GM19468 (cell line): ENCODE results near the gene IL6R.

Experiments
- ATAC-seq: cut with Tn5 transposase; IDR thresholded peaks from one replicate; pipeline ENCODE4 v1.9.1; 2021; ENCODE audit warnings: mild to moderate bottlenecking, moderate library complexity, moderate number of reproducible peaks; ENCODE audit not compliant: unreplicated experiment; ENCODE audit errors: extremely low read depth

IL6R gene

DNA sequence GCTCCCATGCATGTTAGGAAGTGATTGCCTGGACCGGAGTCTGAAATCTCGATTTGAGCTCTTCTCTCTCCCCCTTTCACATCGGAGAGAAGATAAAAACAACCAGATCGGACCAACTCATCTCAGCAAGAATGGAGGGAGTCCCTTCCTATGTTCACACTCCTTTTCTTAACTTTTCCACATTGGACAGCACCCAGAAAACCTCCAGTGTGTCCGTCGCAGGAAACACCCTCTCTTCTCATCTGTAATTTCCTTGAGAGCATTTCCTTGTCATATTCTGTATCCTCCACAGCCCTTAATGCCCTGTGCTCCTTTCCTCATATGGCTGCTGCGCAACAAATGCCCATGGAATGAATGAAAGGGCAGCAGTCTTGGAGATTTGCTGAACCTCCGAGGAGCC is 95.4 kb downstream of the IL6R start:
- ATAC-seq = no peak

DNA sequence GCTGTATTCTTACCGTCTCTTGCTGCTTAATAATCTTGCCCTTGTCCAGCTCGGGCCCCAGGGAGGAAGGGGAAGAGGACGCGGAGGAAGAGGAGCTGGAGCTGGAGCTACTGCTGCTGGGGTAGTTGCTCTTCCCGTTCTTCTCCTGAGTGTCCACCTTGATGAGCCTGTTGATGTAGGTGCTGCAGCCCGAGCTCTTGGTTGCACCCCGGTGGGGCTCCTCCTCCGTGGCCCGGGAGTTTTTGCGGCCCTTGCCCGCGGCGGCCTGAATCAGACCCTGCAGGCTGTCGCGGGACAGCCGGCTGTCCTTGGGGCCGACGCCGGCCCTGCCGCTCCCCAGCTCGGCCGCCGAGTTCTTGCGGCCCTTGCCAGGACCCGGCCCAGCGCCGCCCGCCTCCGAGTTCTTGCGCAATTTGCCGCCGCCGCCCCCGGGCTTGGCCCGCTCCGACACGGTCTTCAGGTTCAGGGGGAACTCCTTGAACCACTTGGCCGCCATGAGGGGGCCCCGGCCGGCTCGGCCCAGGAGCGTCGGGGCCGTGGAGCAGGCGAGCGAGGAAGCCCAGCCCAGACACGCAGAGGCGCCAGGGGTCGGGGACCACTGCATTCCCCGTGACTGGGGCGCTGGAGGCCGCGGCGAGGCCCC is 96.4 kb downstream of the IL6R start:
- ATAC-seq = no peak

DNA sequence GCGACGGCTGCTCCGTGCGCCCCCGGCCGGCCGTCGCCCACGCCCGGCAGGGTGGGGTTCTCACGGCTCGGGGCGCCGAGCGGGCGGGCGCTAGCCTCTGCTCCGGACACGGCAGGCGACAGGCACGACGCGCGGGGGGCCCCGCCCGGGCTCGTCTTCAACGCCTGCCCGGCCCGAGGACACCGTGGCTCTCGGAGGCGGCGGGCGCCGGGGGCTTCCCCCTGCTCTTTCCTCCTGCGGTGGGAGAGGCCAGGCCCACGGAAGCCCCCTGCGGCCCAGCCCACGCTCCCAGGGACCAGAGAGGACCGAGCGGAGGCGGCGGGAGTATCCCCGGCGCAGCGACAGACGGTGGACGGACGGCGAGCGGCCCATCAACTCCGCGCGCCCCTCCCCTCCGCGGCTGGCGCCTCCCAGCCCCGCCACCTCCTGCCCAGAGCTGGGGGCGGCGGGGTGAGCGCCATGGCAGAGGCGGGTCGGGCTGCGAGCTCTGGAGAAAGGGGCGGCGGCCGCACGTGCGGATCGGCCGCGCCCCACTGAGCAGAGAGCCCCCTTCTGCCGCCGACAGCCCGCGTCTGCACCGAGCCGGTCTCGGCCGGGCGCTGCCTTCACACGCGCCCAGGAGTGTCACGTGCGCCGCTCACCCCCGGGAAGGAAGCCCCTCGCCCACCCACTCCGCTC is 97.1 kb downstream of the IL6R start, which contains the start of the genes SHE and TDRD10:
Gene SHE (minus strand): TSS at position 347 of the 678 bp plus-strand sequence. CDS start 386 bp downstream, outside the sequence.
Gene TDRD10 (plus strand): TSS at position 154 of the 678 bp plus-strand sequence. CDS start 4,685 bp downstream, outside the sequence.
- ATAC-seq = no peak

DNA sequence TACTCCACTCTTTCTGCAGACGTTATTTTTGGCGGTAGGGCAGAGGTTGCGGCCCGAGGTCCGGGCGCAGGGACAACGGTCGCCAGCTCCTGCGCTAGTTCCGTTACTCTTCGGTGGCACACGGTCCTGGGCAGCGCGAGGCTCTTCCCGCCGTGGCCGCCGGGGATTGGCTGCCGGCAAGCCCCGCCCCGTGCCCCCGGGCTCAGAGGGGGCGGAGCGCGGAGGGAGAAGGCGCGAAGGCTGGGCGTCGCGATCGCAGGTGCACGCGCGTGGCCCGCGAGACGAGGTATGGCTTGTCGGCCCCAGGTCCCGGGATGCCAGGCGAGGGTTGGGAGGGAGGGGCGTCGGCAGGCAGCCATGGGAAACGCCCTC is 97.6 kb downstream of the IL6R start:
- ATAC-seq = no peak

DNA sequence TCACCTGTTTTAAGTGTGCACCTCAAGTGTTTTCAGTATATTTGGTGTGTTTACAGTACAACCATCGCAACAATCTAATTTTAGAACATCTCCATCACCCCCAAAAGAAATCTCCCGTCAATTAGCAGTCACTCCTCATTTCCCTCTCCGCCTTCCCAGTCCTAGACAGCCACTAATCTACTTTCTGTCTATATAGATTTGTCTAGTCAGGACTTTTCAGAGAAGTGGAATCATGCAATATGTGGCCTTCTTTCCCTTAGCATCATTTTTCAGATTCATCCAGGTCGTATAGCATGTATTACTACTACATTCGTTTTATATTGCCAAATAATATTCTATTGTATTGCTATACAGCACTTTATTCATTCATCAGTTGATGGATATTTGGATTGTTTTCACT is 98.8 kb downstream of the IL6R start:
- no peak for ATAC-seq

DNA sequence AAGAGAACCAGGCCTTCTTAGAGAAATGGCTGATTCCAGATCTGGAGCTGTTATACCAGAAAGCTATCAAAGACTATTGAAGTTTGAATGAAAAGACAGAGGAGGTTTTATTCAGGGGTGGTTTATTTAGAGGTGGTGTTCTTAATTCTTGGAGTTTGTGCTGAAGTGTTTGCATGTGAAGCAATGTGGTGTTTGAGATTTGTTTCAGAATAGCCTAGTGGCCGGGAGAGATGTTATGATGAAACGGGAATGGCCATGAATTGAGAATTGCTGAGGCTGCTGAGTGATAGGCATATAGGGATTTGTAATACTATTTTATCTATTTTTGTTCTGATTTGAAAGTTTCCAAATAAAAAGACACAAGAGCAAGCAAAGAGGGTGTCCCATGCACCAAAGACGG is 107.6 kb downstream of the IL6R start:
- no peak for ATAC-seq

DNA sequence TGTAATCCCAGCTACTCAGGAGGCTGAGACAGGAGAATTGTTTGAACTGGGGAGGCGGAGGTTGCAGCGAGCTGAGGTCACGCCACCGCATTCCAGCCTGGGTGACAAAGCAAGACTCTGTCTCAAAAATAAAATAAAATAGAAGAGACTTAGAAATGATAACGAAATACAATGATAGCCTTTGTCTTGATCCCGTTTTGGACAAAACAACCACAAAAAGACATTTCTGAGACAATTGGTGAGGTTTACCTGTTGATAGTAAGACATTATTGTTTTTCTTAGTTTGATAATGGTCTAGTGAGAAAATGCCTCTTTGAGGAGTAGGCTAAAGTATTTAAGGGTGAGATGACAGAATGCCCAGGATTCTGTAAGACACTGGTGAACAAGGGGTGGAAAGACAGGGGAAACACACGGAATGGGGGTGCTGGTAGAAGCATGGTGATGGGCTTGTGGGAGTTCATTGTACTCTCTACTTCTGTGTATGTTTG is 109.0 kb downstream of the IL6R start:
- no peak for ATAC-seq

DNA sequence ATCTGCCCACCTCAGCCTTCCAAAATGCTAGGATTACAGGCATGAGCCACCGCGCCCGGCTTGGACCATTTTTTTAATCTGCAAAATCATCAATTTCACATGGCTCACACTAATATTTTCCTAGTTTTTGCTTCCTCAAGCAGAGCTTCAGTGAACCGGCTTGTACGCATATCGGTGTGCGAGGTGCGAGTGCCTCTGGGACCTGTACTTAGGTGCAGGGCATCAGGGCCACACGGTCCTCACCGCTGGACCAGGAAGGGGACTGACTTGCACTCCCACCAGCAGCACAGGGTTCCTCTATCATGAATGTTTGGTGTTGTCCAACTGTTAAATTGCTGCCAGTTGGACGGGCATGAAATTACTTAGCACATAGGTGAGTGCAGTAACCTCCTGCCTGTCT is 112.5 kb downstream of the IL6R start:
- no peak for ATAC-seq
